Ovary (tissue), 9 donors: ENCODE results near the gene ATP6V1F. TPM values are rescaled to one million over a fixed set of nuclear protein-coding genes. Genes with fewer than 3 reads are reported as not detected.

Experiments
- DNase-seq, 5 donors: peaks; one replicate each; pipeline ENCODE4 v3.0.0-alpha.2; 2019 to 2020
- H3K27ac ChIP-seq, 2 donors: fragments of 200-600 bp; one replicate each; pipeline versions ENCODE4 v1.5.1 to v1.8.0; 2019 to 2022
- H3K27me3 ChIP-seq: fragments of 200-600 bp; one replicate; pipeline ENCODE4 v1.8.0; 2022
- H3K36me3 ChIP-seq: fragments of 200-600 bp; sonication (generic); one replicate; pipeline ENCODE4 v1.5.1; 2019
- H3K4me1 ChIP-seq: one replicate; pipeline ENCODE4 v1.8.1; 2013; ENCODE audit warnings: mild to moderate bottlenecking, moderate library complexity; ENCODE audit not compliant: insufficient read depth
- H3K4me3 ChIP-seq: fragments of 200-600 bp; sonication (generic); one replicate; pipeline ENCODE4 v1.5.1; 2017
- H3K9me3 ChIP-seq, 2 donors: fragments of 200-600 bp in 1 of 2; sonication (generic) in 1 of 2; one replicate each; pipeline versions ENCODE4 v1.5.1 to v1.8.1; 2013 to 2019; ENCODE audit warnings: mild to moderate bottlenecking in 1 of 2, moderate library complexity in 1 of 2
- CTCF ChIP-seq, 3 donors: fragments of 450-650 bp in 2 of 3; fragments of 200-600 bp in 1 of 3; IDR thresholded peaks; one replicate each; pipeline versions ENCODE4 v1.5.1 to v1.8.0; 2016 to 2022; ENCODE audit warnings: antibody characterized with exemption in 3 of 3, mild to moderate bottlenecking in 1 of 3
- EP300 ChIP-seq: sonication (generic); formaldehyde crosslinking; IDR thresholded peaks from one replicate; pipeline ENCODE4 v1.6.1; 2017; ENCODE audit warnings: antibody characterized with exemption
- POLR2A ChIP-seq: fragments of 450-650 bp; IDR thresholded peaks from one replicate; pipeline ENCODE4 v1.6.1; 2017; ENCODE audit warnings: antibody characterized with exemption, mild to moderate bottlenecking, moderate library complexity
- WGBS, 3 donors: extraction: QIAGEN DNeasy Blood & Tissue Kit in 1 of 3; methylation state at CpG; one replicate each; pipeline versions ENCODE4 v1.1.5 to v1.1.7; 2013 to 2017; 5-methylcytosine and 5-hydroxymethylcytosine counted together
- intact Hi-C, 4 donors: fragments of 100-400 bp; cut with DNase I; formaldehyde crosslinking; loops; one replicate each; pipeline versions ENCODE4 v1.11.0 to v1.15.1; 2022 to 2023
- polyA plus RNA-seq, 2 donors: library from polyadenylated mRNA; stranded (reverse); fragments of 200-250 nt in 1 of 2; fragments of 350-450 nt in 1 of 2; fragmentation: Illumina TruSeq in 1 of 2; extraction: RNeasy Lipid Tissue Mini Kit (QIAGEN cat#74804) in 1 of 2; gene quantifications; one replicate each; pipeline ENCODE4 v1.2.3, GENCODE V29; 2013 to 2014
- total RNA-seq, 7 donors: library from RNA; depleted of rRNA in 2 of 7; stranded (reverse); fragments of >200 nt in 2 of 7; fragmentation: NEBNext Ultra II Directional in 3 of 7; extraction: Animal tissue kit (Norgen Biotek cat#: 25700) in 3 of 7; gene quantifications; one replicate each; pipeline versions ENCODE4 v1.1.0 to v1.2.4, GENCODE V29; 2016 to 2023
- donor health status: DM: no; HTN: no; CAD: no; lungs with moderate emphysema.
- donor health status: DM: no; HTN: no; CAD: no.
- donor health status: Bipolar disorder and iron deficiency.
- donor health status: DM: yes; HTN: yes; CAD: no.
- donor health status: DM: no; HTN: no; CAD: no.
- donor health status: DM: yes; HTN: yes; CAD: no.

Gene ATP6V1F
- total and polyA plus RNA-seq, 9 donors, result 57.3 to 128 (median 85.4) TPM

GRCh38 chr7:128858380-128859231 is 4.0 kb upstream of the ATP6V1F start:
- intact Hi-C loops, result no loop called here
- Histone ChIP-seq H3K27me3 (no peaks in the 10 kb centered on the region), H3K27ac (peak overlapping the region in 1 of 2 donors; percentile 15), H3K4me1 (peaks cover 8% of the 10 kb centered on the region), H3K9me3 (no peaks in the 10 kb centered on the region), H3K36me3 (no peaks in the 10 kb centered on the region), H3K4me3 (no peak overlapping the region)
- DNase-seq, result peak in 2 of 5 donors; percentile 44 to 61
- no peak for TF ChIP-seq POLR2A
- no peak for TF ChIP-seq CTCF (IDR thresholded peaks at IDR 0.05)
- TF ChIP-seq EP300, result no peak
- WGBS, 3 donors, result 58 to 61% (median 58%) methylated on average over 16 to 18 of the region's 18 CpGs

GRCh38 chr7:128859232-128860157 is 3.2 kb upstream of the ATP6V1F start:
- H3K4me1 ChIP-seq, result peaks cover 10% of the 10 kb centered on the region

GRCh38 chr7:128860158-128861073 is 2.2 kb upstream of the ATP6V1F start:
- Histone ChIP-seq H3K4me1 (peaks cover 10% of the 10 kb centered on the region), H3K27me3 (no peaks in the 10 kb centered on the region), H3K4me3 (no peak overlapping the region), H3K9me3 (no peaks in the 10 kb centered on the region), H3K36me3 (no peaks in the 10 kb centered on the region), H3K27ac (peak overlapping the region in 1 of 2 donors; percentile 20)
- 29 to 37% (median 32%) methylated on average over 10 of the region's 10 CpGs for WGBS, 3 donors
- DNase-seq, result no peak
- TF ChIP-seq POLR2A (no peak), EP300 (no peak), CTCF (IDR thresholded peaks at IDR 0.05) (no peak)
- intact Hi-C loops, result loop anchor here in 1 of 4 donors (5.0 kb wide), 1 partner anchor 123 kb away; the partner anchor contains the start of gene CALU

More at GRCh38 chr7:128859232-128860157, 3.2 kb upstream of the ATP6V1F start:
- intact Hi-C loops, result loop anchor here in 1 of 4 donors (5.0 kb wide), 1 partner anchor 122 kb away; the partner anchor contains the start of gene CALU
- DNase-seq, result no peak
- TF ChIP-seq CTCF (IDR thresholded peaks at IDR 0.05) (no peak), EP300 (no peak), POLR2A (no peak)
- Histone ChIP-seq H3K36me3 (no peaks in the 10 kb centered on the region), H3K27ac (peak overlapping the region in 1 of 2 donors; percentile 15), H3K9me3 (no peaks in the 10 kb centered on the region), H3K27me3 (no peaks in the 10 kb centered on the region), H3K4me3 (no peak overlapping the region)
- WGBS, 3 donors, result 40 to 53% (median 47%) methylated on average over 12 of the region's 12 CpGs
